Right lobe of liver (tissue), 6 donors: ENCODE data around the gene ATE1. TPM values are rescaled to one million over a fixed set of nuclear protein-coding genes. Genes with fewer than 3 reads are reported as not detected.

Source experiments
- ATAC-seq, 4 donors: fragments of 200-7000 bp; cut with Tn5 transposase; one replicate each; pipeline ENCODE4 v1.9.1; 2020; ENCODE audit warnings: mild to moderate bottlenecking in 4 of 4, moderate library complexity in 4 of 4
- DNase-seq, 3 donors: peaks; one replicate each; pipeline ENCODE4 v3.0.0-alpha.2; 2020
- H3K27ac ChIP-seq, 3 donors: fragments of 200-600 bp; one replicate each; pipeline ENCODE4 v1.8.0; 2022
- H3K27me3 ChIP-seq, 2 donors: fragments of 200-600 bp; one replicate each; pipeline ENCODE4 v1.8.0; 2022
- H3K36me3 ChIP-seq, 4 donors: fragments of 200-600 bp; sonication (generic) in 1 of 4; one replicate each; pipeline versions ENCODE4 v1.5.1 to v1.8.0; 2017 to 2022; ENCODE audit warnings: control low read depth in 1 of 4
- H3K4me1 ChIP-seq, 4 donors: fragments of 200-600 bp; sonication (generic) in 1 of 4; one replicate each; pipeline versions ENCODE4 v1.5.1 to v1.8.0; 2017 to 2022; ENCODE audit warnings: control low read depth in 1 of 4
- H3K4me3 ChIP-seq, 3 donors: fragments of 200-600 bp; one replicate each; pipeline ENCODE4 v1.8.0; 2022
- H3K9me3 ChIP-seq, 4 donors: fragments of 200-600 bp; sonication (generic) in 1 of 4; one replicate each; pipeline versions ENCODE4 v1.5.1 to v1.8.0; 2017 to 2022; ENCODE audit warnings: control low read depth in 1 of 4
- POLR2A ChIP-seq: fragments of 450-650 bp; IDR thresholded peaks from one replicate; pipeline ENCODE4 v1.6.1; 2017; ENCODE audit warnings: antibody characterized with exemption, mild to moderate bottlenecking
- WGBS: methylation state at CpG from one replicate; pipeline ENCODE4 v1.1.6; 2018; ENCODE audit warnings: low coverage, low lambda C conversion rate; ENCODE audit not compliant: insufficient coverage; ENCODE audit errors: missing lambda C conversion rate; 5-methylcytosine and 5-hydroxymethylcytosine counted together
- intact Hi-C, 2 donors: fragments of 100-400 bp; cut with DNase I; formaldehyde crosslinking; loops; one replicate each; pipeline versions ENCODE4 v1.11.2 to v1.14.1; 2022
- total RNA-seq, 6 experiments: library from RNA; depleted of rRNA in 2 of 6; stranded (reverse); fragments of >200 nt in 2 of 6; fragmentation: NEBNext Ultra II Directional in 3 of 6; extraction: Animal tissue kit (Norgen Biotek cat#: 25700) in 3 of 6; gene quantifications; one replicate each; pipeline versions ENCODE4 v1.1.0 to v1.2.4, GENCODE V29; 2016 to 2023
- TF ChIP-seq, protein P1 (sequence below), 4 donors: fragments of 200-600 bp in 3 of 4; fragments of 450-650 bp in 1 of 4; IDR thresholded peaks; one replicate each; pipeline versions ENCODE4 v1.5.1 to v1.8.0; 2016 to 2022; ENCODE audit warnings: antibody characterized with exemption in 4 of 4, mild to moderate bottlenecking in 2 of 4
- donor health status: DM: no; HTN: yes; CAD: no.
- donor health status: DM: no; HTN: no; CAD: no.
- donor health status: DM: no; HTN: no; CAD: no.
- donor health status: DM: no; HTN: yes; CAD: no.
- donor health status: DM: no; HTN: yes; CAD: no.

Gene ATE1
- total RNA-seq, 6 experiments from 2014 or later, result 17.7 to 21.6 (median 19.9) TPM

DNA sequence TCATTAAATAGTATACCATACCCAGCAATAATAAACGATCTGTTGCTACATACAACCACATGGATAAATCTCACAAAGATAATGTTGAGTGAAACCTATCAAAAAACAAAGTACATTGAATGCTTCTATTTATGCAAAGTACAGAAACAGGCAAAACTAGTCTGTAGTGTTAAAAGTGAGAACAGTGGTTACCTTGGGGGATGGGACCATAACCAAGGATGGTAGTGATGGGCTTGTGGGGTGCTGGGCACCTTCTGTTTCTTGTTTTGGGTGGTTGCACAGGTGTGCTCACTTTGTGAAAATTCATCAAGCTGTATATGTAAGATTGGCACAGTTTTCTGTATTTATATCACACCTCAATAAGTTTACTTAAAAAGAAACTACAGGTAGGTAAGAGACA is 105.7 kb downstream of the ATE1 start:
- H3K4me3 ChIP-seq, result no peak overlapping the region
- no peaks in the 10 kb centered on the region for H3K36me3 ChIP-seq
- DNase-seq, result no peak
- no peaks in the 10 kb centered on the region for H3K27me3 ChIP-seq
- H3K27ac ChIP-seq, result no peak overlapping the region
- no peaks in the 10 kb centered on the region for H3K4me1 ChIP-seq
- ATAC-seq, result no peak
- H3K9me3 ChIP-seq, result no peaks in the 10 kb centered on the region
- TF ChIP-seq, protein P1, sequence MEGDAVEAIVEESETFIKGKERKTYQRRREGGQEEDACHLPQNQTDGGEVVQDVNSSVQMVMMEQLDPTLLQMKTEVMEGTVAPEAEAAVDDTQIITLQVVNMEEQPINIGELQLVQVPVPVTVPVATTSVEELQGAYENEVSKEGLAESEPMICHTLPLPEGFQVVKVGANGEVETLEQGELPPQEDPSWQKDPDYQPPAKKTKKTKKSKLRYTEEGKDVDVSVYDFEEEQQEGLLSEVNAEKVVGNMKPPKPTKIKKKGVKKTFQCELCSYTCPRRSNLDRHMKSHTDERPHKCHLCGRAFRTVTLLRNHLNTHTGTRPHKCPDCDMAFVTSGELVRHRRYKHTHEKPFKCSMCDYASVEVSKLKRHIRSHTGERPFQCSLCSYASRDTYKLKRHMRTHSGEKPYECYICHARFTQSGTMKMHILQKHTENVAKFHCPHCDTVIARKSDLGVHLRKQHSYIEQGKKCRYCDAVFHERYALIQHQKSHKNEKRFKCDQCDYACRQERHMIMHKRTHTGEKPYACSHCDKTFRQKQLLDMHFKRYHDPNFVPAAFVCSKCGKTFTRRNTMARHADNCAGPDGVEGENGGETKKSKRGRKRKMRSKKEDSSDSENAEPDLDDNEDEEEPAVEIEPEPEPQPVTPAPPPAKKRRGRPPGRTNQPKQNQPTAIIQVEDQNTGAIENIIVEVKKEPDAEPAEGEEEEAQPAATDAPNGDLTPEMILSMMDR (IDR thresholded peaks at IDR 0.05), result no peak
- no peak for TF ChIP-seq POLR2A
- WGBS, result 85% methylated on average over 1 of the region's 1 CpG
- intact Hi-C loops, result no loop called here

DNA sequence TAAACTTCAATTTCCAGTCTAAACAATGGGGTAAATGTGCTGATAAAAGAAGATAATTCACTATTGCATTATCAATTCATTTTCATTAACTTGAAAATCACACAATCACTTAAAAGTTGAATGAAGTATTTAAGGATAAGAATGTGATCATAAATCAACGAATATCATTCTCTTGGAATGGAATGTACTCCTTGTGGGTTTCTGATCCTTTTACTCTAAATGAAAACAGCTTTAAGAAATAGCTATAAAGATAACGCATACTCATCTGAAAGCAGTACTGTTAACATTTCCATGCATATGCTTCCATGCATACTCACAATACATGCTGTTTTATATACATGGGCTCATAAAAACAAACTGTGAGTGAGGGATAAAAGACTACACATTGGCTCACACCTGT is 108.8 kb downstream of the ATE1 start:
- DNase-seq (no peak), ATAC-seq (no peak)
- TF ChIP-seq, protein P1 (IDR thresholded peaks at IDR 0.05), result no peak
- no peak for TF ChIP-seq POLR2A
- intact Hi-C loops, result no loop called here
- H3K36me3 ChIP-seq, result no peaks in the 10 kb centered on the region
- H3K27ac ChIP-seq, result no peak overlapping the region
- H3K4me1 ChIP-seq, result no peaks in the 10 kb centered on the region
- no peaks in the 10 kb centered on the region for H3K27me3 ChIP-seq
- no peaks in the 10 kb centered on the region for H3K9me3 ChIP-seq
- H3K4me3 ChIP-seq, result no peak overlapping the region
- 82% methylated on average over 2 of the region's 2 CpGs for WGBS

DNA sequence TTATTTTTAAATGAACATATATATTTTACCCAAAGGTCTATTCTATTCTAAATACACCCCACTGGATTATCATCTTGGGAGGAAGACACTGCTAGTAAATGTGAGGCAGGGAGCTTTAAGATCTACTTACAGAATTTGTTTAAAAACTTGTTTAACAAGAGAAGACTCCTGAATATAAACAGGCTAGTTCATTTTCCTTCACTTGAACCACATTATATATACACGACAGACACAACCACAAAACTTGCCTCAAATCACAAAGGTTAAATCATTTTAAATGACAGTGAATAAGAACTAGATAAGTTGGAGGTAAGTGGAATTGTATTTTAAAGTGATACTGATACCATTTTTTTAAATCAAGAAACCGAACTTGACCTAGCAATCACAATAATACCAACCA is 109.2 kb downstream of the ATE1 start:
- ATAC-seq (no peak), DNase-seq (no peak)
- intact Hi-C loops, result no loop called here
- Histone ChIP-seq H3K36me3 (no peaks in the 10 kb centered on the region), H3K4me3 (no peak overlapping the region), H3K4me1 (no peaks in the 10 kb centered on the region), H3K27ac (no peak overlapping the region), H3K27me3 (no peaks in the 10 kb centered on the region), H3K9me3 (no peaks in the 10 kb centered on the region)
- TF ChIP-seq, protein P1 (IDR thresholded peaks at IDR 0.05), result no peak
- TF ChIP-seq POLR2A, result no peak
- WGBS, result 67% methylated on average over 2 of the region's 2 CpGs

DNA sequence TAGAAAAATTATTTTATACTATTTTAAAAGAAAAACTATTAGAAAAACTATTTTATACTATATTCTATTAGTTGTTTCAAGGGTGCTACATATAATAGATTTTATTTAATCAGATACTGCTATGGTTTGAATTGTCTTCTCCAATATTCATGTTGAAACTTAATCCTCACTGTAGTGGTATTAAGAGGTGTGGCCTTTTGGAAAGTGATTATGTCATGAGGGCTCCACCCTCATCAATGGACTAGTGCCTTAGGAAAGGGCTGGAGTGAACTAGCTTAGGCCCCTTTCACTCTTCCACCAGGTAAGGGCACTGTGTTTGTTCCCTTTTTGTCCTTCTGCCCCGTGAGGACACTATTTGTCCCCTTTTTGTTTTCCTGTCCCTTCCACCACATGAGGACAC is 111.6 kb downstream of the ATE1 start:
- WGBS, result 100% methylated on average over 1 of the region's 1 CpG
- no peak for ATAC-seq
- TF ChIP-seq, protein P1 (IDR thresholded peaks at IDR 0.05), result no peak
- no peak for TF ChIP-seq POLR2A
- intact Hi-C loops, result no loop called here
- no peaks in the 10 kb centered on the region for H3K9me3 ChIP-seq
- H3K4me3 ChIP-seq, result no peak overlapping the region
- DNase-seq, result no peak
- H3K27me3 ChIP-seq, result no peaks in the 10 kb centered on the region
- H3K4me1 ChIP-seq, result no peaks in the 10 kb centered on the region
- no peaks in the 10 kb centered on the region for H3K36me3 ChIP-seq
- no peak overlapping the region for H3K27ac ChIP-seq

DNA sequence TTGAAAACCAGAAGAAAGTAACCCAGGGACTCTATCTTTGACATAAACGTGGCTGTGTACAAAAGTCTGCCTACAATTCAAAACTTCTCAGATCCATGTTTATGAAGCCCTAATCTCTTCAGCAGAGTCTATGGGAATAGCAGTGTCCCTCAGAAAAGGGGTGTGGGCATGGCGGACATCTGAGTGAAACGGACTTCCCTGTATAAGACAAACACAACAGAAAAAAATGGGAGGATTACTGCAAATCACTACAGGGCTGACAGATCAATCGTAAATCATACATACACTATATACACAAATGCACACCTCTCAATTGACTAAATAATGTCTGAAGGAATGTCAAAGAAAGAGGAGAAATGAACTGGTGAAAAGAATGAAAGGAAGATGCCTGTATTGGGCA is 114.0 kb downstream of the ATE1 start:
- TF ChIP-seq, protein P1 (IDR thresholded peaks at IDR 0.05), result no peak
- no peak for TF ChIP-seq POLR2A
- DNase-seq (no peak), ATAC-seq (no peak)
- H3K9me3 ChIP-seq, result no peaks in the 10 kb centered on the region
- intact Hi-C loops, result no loop called here
- H3K4me3 ChIP-seq, result no peak overlapping the region
- WGBS, result 94% methylated on average over 4 of the region's 4 CpGs
- H3K36me3 ChIP-seq, result no peaks in the 10 kb centered on the region
- H3K4me1 ChIP-seq, result no peaks in the 10 kb centered on the region
- no peak overlapping the region for H3K27ac ChIP-seq
- no peaks in the 10 kb centered on the region for H3K27me3 ChIP-seq
